H9 (cell line): ENCODE data around the gene HSD3B1. TPM values are rescaled to one million over a fixed set of nuclear protein-coding genes. Genes with fewer than 3 reads are reported as not detected.

Source experiments
- DNase-seq: peaks from one replicate; pipeline ENCODE4 v3.0.0-alpha.2; 2017
- H2AFZ ChIP-seq: one replicate; pipeline ENCODE4 v1.6.1; 2013; ENCODE audit warnings: mild to moderate bottlenecking, low read length, control low read depth, moderate library complexity
- H2AK5ac ChIP-seq: 2 replicates; pipeline ENCODE4 v1.6.1; 2013; ENCODE audit warnings: low read length, control low read depth, mixed read lengths; ENCODE audit not compliant: insufficient read length
- H2BK120ac ChIP-seq: one replicate; pipeline ENCODE4 v1.6.1; 2013; ENCODE audit warnings: low read depth, mild to moderate bottlenecking, low read length, control low read depth, inconsistent platforms; ENCODE audit not compliant: poor library complexity, severe bottlenecking
- H2BK12ac ChIP-seq: 2 replicates; pipeline ENCODE4 v1.6.1; 2013; ENCODE audit warnings: low read length, control low read depth, mixed read lengths, low read depth; ENCODE audit not compliant: insufficient read length
- H2BK15ac ChIP-seq: 2 replicates; pipeline ENCODE4 v1.6.1; 2013; ENCODE audit warnings: low read depth, low read length, control low read depth
- H2BK20ac ChIP-seq: one replicate; pipeline ENCODE4 v1.6.1; 2013; ENCODE audit warnings: low read depth, mild to moderate bottlenecking, low read length, control low read depth, inconsistent platforms; ENCODE audit not compliant: poor library complexity, severe bottlenecking
- H2BK5ac ChIP-seq: 2 replicates; pipeline ENCODE4 v1.6.1; 2013; ENCODE audit warnings: low read length, control low read depth, mixed read lengths; ENCODE audit not compliant: insufficient read length
- H3K14ac ChIP-seq: 2 replicates; pipeline ENCODE4 v1.6.1; 2013; ENCODE audit warnings: low read length, control low read depth; ENCODE audit not compliant: insufficient read depth
- H3K18ac ChIP-seq: 2 replicates; pipeline ENCODE4 v1.6.1; 2013; ENCODE audit warnings: low read depth, mild to moderate bottlenecking, mixed read lengths, low read length, control low read depth; ENCODE audit not compliant: insufficient read length
- H3K23ac ChIP-seq: 2 replicates; pipeline ENCODE4 v1.6.1; 2013; ENCODE audit warnings: low read length, control low read depth, mixed read lengths, low read depth; ENCODE audit not compliant: insufficient read length
- H3K23me2 ChIP-seq: 2 replicates; pipeline ENCODE4 v1.6.1; 2013; ENCODE audit warnings: low read depth, mild to moderate bottlenecking, mixed read lengths, low read length, control low read depth; ENCODE audit not compliant: insufficient read length, poor library complexity, severe bottlenecking
- H3K27ac ChIP-seq: 2 replicates; pipeline ENCODE4 v1.5.1; 2013; ENCODE audit warnings: low read length, control low read depth, mixed read lengths, low read depth; ENCODE audit not compliant: insufficient read length
- H3K27me3 ChIP-seq: 2 replicates; pipeline ENCODE4 v1.6.1; 2013; ENCODE audit warnings: low read length, control low read depth, inconsistent platforms; ENCODE audit not compliant: insufficient read depth
- H3K4ac ChIP-seq: 2 replicates; pipeline ENCODE4 v1.6.1; 2013; ENCODE audit warnings: low read depth, mild to moderate bottlenecking, control low read depth, inconsistent platforms, low read length, moderate library complexity
- H3K4me1 ChIP-seq: 2 replicates; pipeline ENCODE4 v1.6.1; 2013; ENCODE audit warnings: low read length, control low read depth, inconsistent platforms; ENCODE audit not compliant: insufficient read depth
- H3K4me2 ChIP-seq: 2 replicates; pipeline ENCODE4 v1.6.1; 2013; ENCODE audit warnings: low read length, control low read depth, mixed read lengths; ENCODE audit not compliant: insufficient read length, insufficient read depth
- H3K56ac ChIP-seq: 2 replicates; pipeline ENCODE4 v1.6.1; 2013; ENCODE audit warnings: low read depth, mild to moderate bottlenecking, mixed read lengths, low read length, control low read depth; ENCODE audit not compliant: insufficient read length
- H3K79me1 ChIP-seq: 2 replicates; pipeline ENCODE4 v1.6.1; 2013; ENCODE audit warnings: low read depth, mild to moderate bottlenecking, moderate library complexity, low read length, control low read depth, inconsistent platforms; ENCODE audit not compliant: insufficient read depth, poor library complexity, severe bottlenecking
- H3K79me2 ChIP-seq: 2 replicates; pipeline ENCODE4 v1.6.1; 2013; ENCODE audit warnings: low read length, control low read depth, inconsistent platforms; ENCODE audit not compliant: insufficient read depth
- H3K9ac ChIP-seq: 2 replicates; pipeline ENCODE4 v1.6.1; 2013; ENCODE audit warnings: low read length, control low read depth, mixed read lengths; ENCODE audit not compliant: insufficient read length; ENCODE audit errors: extremely low read depth
- H3K9me3 ChIP-seq: one replicate; pipeline ENCODE4 v1.6.1; 2013; ENCODE audit warnings: low read depth, low read length, inconsistent platforms; ENCODE audit not compliant: control insufficient read depth
- H3T11ph ChIP-seq: one replicate; pipeline ENCODE4 v1.6.1; 2013; ENCODE audit warnings: mild to moderate bottlenecking, low read length, control low read depth, inconsistent platforms
- H4K20me1 ChIP-seq: one replicate; pipeline ENCODE4 v1.6.1; 2013; ENCODE audit not compliant: control insufficient read depth, insufficient read length, insufficient read depth
- H4K5ac ChIP-seq: 2 replicates; pipeline ENCODE4 v1.6.1; 2013; ENCODE audit warnings: low read depth, mild to moderate bottlenecking, mixed read lengths, low read length, control low read depth; ENCODE audit not compliant: insufficient read length
- H4K8ac ChIP-seq: replicated peaks from 2 replicates; pipeline ENCODE4 v1.6.1; 2013; ENCODE audit warnings: low read length, control low read depth, mixed read lengths, low read depth; ENCODE audit not compliant: insufficient read length
- H4K91ac ChIP-seq: 2 replicates; pipeline ENCODE4 v1.6.1; 2013; ENCODE audit warnings: low read depth, mild to moderate bottlenecking, moderate library complexity, mixed read lengths, low read length, control low read depth; ENCODE audit not compliant: insufficient read length
- H3K27ac Mint-ChIP-seq, 3 experiments: 2 replicates in 2 of 3; 3 replicates in 1 of 3; pipeline ENCODE4 v1.8.0; 2020 to 2021; ENCODE audit warnings: mixed read lengths in 3 of 3, mild to moderate bottlenecking in 1 of 3, moderate library complexity in 1 of 3
- H3K27me3 Mint-ChIP-seq: 2 replicates; pipeline ENCODE4 v1.8.0; 2021; ENCODE audit warnings: low read depth, mild to moderate bottlenecking, moderate library complexity, mixed read lengths
- H3K36me3 Mint-ChIP-seq, 3 experiments: 2 replicates in 2 of 3; 3 replicates in 1 of 3; pipeline ENCODE4 v1.8.0; 2020 to 2021; ENCODE audit warnings: low read depth in 3 of 3, mixed read lengths in 3 of 3; ENCODE audit not compliant: insufficient read depth in 1 of 3
- H3K4me1 Mint-ChIP-seq, 2 experiments: 2 replicates each; pipeline ENCODE4 v1.8.0; 2020; ENCODE audit warnings: mixed read lengths in 2 of 2
- H3K4me3 Mint-ChIP-seq, 2 experiments: 2 replicates in 1 of 2; 3 replicates in 1 of 2; pipeline ENCODE4 v1.8.0; 2020 to 2021; ENCODE audit warnings: mild to moderate bottlenecking in 2 of 2, mixed read lengths in 2 of 2, moderate library complexity in 1 of 2
- H3K9me3 Mint-ChIP-seq, 2 experiments: 2 replicates in 1 of 2; 3 replicates in 1 of 2; pipeline ENCODE4 v1.8.0; 2020; ENCODE audit warnings: mild to moderate bottlenecking in 2 of 2, mixed read lengths in 2 of 2, moderate library complexity in 1 of 2
- CTCF ChIP-seq: fragments of 200-600 bp; sonication (generic); conservative IDR thresholded peaks from 3 replicates; pipeline ENCODE4 v1.8.0; 2021; ENCODE audit warnings: antibody characterized with exemption, mild to moderate bottlenecking
- WGBS: extraction: QIAGEN DNeasy Blood & Tissue Kit; methylation state at CpG from one replicate; pipeline ENCODE4 v1.1.7; 2013; ENCODE audit warnings: missing lambda C conversion rate, low lambda C conversion rate, mixed read lengths; ENCODE audit not compliant: insufficient read length; ENCODE audit errors: extremely low coverage; 5-methylcytosine and 5-hydroxymethylcytosine counted together
- total RNA-seq: library from RNA; stranded (reverse); gene quantifications from 2 replicates; pipeline ENCODE4 v1.2.1, GENCODE V29; 2021

The HSD3B1 gene
- total RNA-seq, 1 experiment from 2014 or later, result not detected

GRCh38 chr1:119463569-119463968 is 43.4 kb upstream of the HSD3B1 start:
- H2BK12ac ChIP-seq, result no peak overlapping the region
- no peaks in the 10 kb centered on the region for H3K27me3 ChIP-seq
- WGBS, result no CpG with 5 or more reads among the region's 2 CpGs
- H4K20me1 ChIP-seq, result no peaks in the 10 kb centered on the region
- H3K27me3 Mint-ChIP-seq, result no peaks in the 10 kb centered on the region; the same call in 1 of the 2 replicates
- no peaks in the 10 kb centered on the region for H3K9me3 Mint-ChIP-seq
- no peaks in the 10 kb centered on the region for H3K23me2 ChIP-seq
- no peaks in the 10 kb centered on the region for H3K9me3 ChIP-seq
- no peak for TF ChIP-seq CTCF
- peaks cover 3 to 11% of the 10 kb centered on the region in 2 experiments; a peak in 3 of 4 replicates for H3K4me1 Mint-ChIP-seq
- no peak overlapping the region for H2BK15ac ChIP-seq
- H3K4me3 Mint-ChIP-seq, result no peak overlapping the region
- no peak overlapping the region for H4K91ac ChIP-seq
- H2BK20ac ChIP-seq, result no peak overlapping the region
- no peak overlapping the region for H3K4ac ChIP-seq
- H3K79me2 ChIP-seq, result no peaks in the 10 kb centered on the region
- no peak overlapping the region for H3T11ph ChIP-seq
- no peak overlapping the region for H2AK5ac ChIP-seq
- H2BK120ac ChIP-seq, result no peak overlapping the region
- H3K4me2 ChIP-seq, result no peak overlapping the region
- DNase-seq, result no peak
- no peak overlapping the region for H3K9ac ChIP-seq
- no peak overlapping the region for H3K14ac ChIP-seq
- peaks cover 3% of the 10 kb centered on the region; the same call in 1 of the 2 replicates for H3K4me1 ChIP-seq
- no peak overlapping the region for H3K18ac ChIP-seq
- no peak overlapping the region for H3K56ac ChIP-seq
- no peaks in the 10 kb centered on the region for H3K79me1 ChIP-seq
- no peak overlapping the region for H2BK5ac ChIP-seq
- no peak overlapping the region for H3K27ac ChIP-seq
- H4K8ac ChIP-seq, result no peak overlapping the region
- H3K23ac ChIP-seq, result no peak overlapping the region
- no peak overlapping the region for H2AFZ ChIP-seq
- no peaks in the 10 kb centered on the region for H3K36me3 Mint-ChIP-seq
- no peak overlapping the region for H4K5ac ChIP-seq
- H3K27ac Mint-ChIP-seq, result no peak overlapping the region
